ENCODE results near the gene CIDEB.

Gene CIDEB

GRCh38 chr14:24263848-24264247 lies 43.9 kb downstream of the CIDEB start:
- no peak for TF ChIP-seq CTCF (IDR thresholded peaks at IDR 0.05; ENCODE audit: low read depth, low read length)

GRCh38 chr14:24262821-24263733 lies 44.7 kb downstream of the CIDEB start, which contains the start of gene TGM1:
TSS of gene TGM1 (minus strand) at chr14:24263177. CDS start at chr14:24262352, 825 bp downstream.
- H3K4me3 ChIP-seq (ENCODE audit: low read depth, low read length), result no peak within 1 kb of the TSS

More at GRCh38 chr14:24263848-24264247, 43.9 kb downstream of the CIDEB start:
- no peak overlapping the region for H3K4me3 ChIP-seq (ENCODE audit: low read depth, low read length)

GRCh38 chr14:24261969-24262327 lies 45.8 kb downstream of the CIDEB start:
- no peak overlapping the region for H3K4me3 ChIP-seq (ENCODE audit: low read depth, low read length)
- TF ChIP-seq CTCF (IDR thresholded peaks at IDR 0.05; ENCODE audit: low read depth, low read length), result no peak

More at GRCh38 chr14:24262821-24263733, 44.7 kb downstream of the CIDEB start, which contains the start of gene TGM1:
- no peak for TF ChIP-seq CTCF (IDR thresholded peaks at IDR 0.05; ENCODE audit: low read depth, low read length)

GRCh38 chr14:24261256-24261968 lies 46.4 kb downstream of the CIDEB start:
- no peak overlapping the region for H3K4me3 ChIP-seq (ENCODE audit: low read depth, low read length)
- TF ChIP-seq CTCF (IDR thresholded peaks at IDR 0.05; ENCODE audit: low read depth, low read length), result no peak

GRCh38 chr14:24260780-24261157 lies 47.0 kb downstream of the CIDEB start:
- no peak overlapping the region for H3K4me3 ChIP-seq (ENCODE audit: low read depth, low read length)
- TF ChIP-seq CTCF (IDR thresholded peaks at IDR 0.05; ENCODE audit: low read depth, low read length), result no peak

GRCh38 chr14:24260026-24260779 lies 47.6 kb downstream of the CIDEB start:
- H3K4me3 ChIP-seq (ENCODE audit: low read depth, low read length), result no peak overlapping the region
- TF ChIP-seq CTCF (IDR thresholded peaks at IDR 0.05; ENCODE audit: low read depth, low read length), result no peak
